CD4-positive, alpha-beta T cell treated with Interleukin-15 for 1 hour (primary cell): ENCODE results near the gene SMIM38.
"Not testable (repeated sequence)": the region's sequence is repeated elsewhere in the genome, so short reads cannot be mapped to it uniquely, and the experiment has no call there.

Source experiments
- DNase-seq: peaks from one replicate; pipeline ENCODE4 v3.0.0-alpha.2; 2020

SMIM38 gene

GRCh38 chr11:69141742-69142141 is 14.0 kb upstream of the SMIM38 start:
- DNase-seq: no peak

GRCh38 chr11:69142895-69143294 is 12.8 kb upstream of the SMIM38 start:
- no peak for DNase-seq

GRCh38 chr11:69144316-69145049 is 11.3 kb upstream of the SMIM38 start:
- no peak for DNase-seq

- DNase-seq: no peak
These were observed 10.7 kb upstream of the SMIM38 start for GRCh38 chr11:69145050-69145380.

DNA sequence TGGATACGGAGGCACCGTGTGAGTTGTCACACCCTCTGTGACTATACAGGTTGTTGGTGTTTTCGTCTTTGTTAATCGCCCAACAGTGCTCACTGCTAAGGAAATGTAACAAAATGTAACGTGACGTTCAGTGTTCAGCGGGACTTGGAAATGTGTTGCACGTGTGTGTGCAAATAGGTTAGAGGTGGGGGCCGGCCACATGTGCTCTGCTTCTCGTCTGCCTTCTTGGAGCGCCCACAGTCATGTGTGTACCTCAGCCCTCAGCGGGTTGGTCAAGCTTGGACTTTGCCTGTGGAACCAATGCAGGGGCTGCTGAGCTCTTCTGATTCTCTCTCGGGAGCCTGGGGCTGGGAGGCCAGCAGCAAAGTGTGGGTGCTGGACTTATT is 7.4 kb upstream of the SMIM38 start:
- DNase-seq: no peak

- DNase-seq: no peak
These were observed 6.9 kb upstream of the SMIM38 start for GRCh38 chr11:69148806-69149205.

DNA sequence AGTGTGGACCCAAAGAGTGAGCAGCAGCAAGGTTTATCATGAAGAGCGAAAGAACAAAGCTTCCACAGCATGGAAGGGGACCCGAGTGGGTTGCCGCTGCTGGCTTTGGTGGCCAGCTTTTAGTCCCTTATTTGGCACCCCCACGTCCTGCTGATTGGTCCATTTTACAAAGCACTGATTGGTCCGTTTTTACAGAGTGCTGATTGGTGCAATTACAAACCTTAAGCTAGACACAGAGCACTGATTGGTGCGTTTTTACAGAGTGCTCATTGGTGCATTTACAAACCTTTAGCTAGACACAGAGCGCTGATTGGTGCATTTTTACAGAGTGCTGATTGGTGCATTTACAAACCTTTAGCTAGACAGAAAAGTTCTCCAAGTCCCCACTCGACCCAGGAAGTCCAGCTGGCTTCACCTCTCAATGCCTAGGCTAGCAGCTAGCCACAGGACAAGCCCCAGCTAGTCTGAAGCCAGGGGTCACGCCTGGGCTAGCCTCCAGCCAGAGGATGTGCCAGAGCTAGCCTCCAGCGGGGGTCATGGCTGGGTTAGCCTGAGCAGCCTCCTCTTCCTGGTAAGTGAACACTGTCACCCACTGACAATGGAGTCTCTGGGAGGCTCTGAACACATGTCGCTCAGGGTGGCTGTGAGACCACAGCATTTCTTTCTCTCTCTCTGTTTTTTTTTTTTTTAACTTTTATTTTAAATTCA is 6.2 kb upstream of the SMIM38 start:
- not testable (repeated sequence) for DNase-seq

- no peak for DNase-seq
These were observed 5.6 kb upstream of the SMIM38 start for GRCh38 chr11:69150175-69150574.

DNA sequence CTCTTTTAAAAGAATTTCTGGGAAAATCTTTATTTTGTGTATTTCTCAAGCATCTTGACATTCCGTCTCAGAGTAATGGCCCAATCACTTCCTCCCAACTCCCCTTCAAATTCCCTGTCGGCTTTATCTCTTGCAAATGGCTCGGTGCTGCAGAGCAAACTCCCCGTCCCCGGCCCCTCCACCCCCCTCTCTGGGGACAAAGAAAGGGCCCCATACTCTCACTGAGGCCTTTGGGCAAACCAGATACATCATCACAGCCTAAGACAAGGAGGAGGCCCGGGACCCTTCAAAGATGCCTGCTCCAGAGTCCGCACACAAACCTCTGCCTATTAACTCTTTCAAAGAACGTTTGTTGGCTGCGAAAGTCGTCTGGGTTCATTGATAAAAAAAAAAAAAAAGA is 3.9 kb upstream of the SMIM38 start:
- DNase-seq: no peak

DNA sequence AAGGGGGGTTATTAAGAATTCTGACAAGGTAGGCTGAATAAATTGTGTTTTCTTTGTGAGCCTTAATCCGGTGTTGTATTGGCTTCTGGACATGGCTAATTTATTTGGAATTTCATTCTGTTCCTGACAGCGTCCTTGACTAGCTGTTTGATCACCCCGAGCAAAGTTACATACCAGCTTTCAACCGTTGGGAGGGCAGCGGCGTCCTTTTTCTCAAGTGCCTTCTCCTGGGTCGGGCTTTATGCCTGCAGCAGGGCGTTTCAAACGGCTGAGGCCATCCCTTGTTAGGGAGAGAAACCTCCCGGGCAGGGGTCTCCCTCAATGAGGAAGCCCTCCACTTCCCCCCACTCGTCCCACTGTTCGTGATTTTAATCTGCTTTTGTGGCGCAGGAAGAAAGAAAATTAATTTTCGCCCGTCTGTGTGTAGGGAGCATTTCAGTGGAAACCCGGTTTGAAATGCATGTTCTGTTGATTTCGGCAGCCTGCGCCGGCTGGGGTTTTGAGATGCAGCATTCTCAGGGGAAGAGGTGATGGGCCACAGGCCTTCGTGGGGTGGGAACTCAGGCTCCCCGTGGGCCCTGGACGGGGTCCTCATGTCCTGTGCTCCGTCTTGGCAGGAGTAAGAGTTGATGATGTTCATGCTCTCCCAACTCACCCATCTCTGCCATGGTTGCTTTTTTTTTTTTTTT is 2.9 kb upstream of the SMIM38 start:
- DNase-seq: no peak

GRCh38 chr11:69153661-69154060 is 2.1 kb upstream of the SMIM38 start:
- no peak for DNase-seq

- no peak for DNase-seq
These were observed 1.4 kb upstream of the SMIM38 start for GRCh38 chr11:69154211-69154913.

GRCh38 chr11:69154938-69155301 is 815 bp upstream of the SMIM38 start:
- DNase-seq: no peak

- no peak for DNase-seq
These were observed 502 bp downstream of the SMIM38 start for GRCh38 chr11:69156235-69156639.

DNA sequence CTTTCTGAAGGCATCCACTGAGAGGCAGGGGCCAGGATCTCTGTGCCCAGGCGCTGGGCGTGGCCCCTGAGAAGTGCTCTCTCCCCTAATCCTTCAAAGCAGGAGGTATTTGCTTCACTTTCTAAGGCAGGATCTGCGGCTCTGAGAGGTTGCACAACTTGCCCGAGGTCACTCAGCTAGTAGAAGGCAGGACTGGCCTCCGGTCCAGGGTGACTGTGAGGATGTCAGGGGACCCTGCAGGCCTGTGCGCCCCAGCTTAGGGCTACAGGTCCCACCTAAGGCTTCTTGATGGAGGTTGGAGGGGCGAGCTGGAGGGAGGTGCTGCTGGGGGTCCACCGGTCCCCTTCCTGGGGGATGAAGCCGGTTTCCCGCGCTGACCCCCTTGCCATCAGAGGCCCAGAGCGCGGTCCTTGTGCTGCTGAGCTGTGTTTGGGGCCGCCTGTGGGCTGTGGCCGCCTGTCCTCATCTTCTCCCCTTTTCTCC is 979 bp downstream of the SMIM38 start:
- DNase-seq: no peak

DNA sequence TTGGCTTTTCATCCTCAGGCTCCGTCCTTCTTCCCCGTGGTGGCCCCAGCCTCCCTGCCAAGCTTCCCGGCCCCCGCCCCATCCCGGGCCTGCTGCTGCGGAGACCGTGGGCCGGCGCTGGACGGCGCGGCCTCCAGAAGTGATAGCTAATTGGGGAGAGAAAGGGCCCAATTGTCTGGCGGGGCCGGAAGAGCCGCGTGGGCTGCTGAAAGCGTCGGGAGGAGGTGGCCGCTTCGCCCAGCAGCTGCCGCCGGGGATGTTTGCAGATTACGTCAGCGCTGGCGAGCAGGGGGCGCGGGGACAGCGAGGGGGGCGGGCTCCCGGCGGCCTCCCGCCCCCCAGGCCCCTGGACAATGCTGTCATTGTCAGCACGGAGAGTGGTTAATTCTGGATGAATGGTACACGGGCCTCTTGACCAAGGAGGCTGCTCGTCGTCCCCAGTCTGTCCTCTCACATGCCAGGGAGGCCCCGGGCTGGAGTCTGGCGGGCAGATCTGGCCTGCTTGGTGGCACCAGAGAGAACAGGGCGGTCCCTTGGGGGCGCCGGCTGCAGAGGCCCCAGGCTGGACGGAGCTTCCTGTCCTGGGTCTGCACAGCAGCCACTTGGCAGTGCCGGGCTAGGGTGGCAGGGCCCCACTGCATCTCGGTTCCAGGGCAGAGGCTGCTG is 1.6 kb downstream of the SMIM38 start:
- no peak for DNase-seq

GRCh38 chr11:69157822-69158231 is 2.1 kb downstream of the SMIM38 start:
- no peak for DNase-seq

DNA sequence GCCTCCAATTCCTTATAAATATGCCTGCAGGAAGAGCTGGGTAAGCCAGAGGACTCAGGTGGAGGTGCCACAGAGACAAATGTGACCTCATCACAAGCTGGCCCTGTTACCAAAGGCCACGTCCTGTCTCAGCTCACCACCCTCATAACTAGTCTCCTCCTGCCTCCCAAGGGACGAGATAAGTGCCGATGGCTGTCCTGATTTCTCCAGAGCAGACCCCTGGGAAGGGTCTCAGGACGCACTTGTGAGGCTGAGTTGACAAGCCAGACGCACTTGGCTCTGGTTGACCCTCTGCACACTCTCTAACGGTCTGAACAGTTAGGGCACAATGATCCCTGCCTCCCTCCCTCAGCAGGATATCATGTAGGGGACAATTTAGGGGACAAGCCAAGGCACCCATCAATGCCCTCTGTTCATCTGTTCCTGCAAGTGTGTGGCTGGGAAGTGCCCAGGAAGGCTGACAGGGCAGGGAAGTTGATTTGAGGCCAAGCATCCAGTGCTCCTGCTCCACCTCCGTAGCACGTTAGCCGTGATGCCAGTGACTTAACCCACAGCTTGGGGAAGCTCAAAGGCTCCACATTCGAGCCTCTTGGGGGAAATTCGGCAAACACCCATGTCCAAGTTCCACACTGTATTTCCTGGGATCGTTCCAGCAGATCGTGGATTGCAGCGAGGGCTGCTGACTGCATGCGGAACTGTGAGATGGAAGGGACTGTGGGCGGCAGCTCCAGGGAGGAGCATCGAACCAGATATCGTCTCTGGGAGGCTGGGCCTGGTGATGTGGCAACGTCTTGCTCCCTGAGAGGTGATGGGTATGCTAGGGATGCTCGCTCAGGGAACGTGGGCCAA is 2.8 kb downstream of the SMIM38 start:
- DNase-seq: no peak

DNA sequence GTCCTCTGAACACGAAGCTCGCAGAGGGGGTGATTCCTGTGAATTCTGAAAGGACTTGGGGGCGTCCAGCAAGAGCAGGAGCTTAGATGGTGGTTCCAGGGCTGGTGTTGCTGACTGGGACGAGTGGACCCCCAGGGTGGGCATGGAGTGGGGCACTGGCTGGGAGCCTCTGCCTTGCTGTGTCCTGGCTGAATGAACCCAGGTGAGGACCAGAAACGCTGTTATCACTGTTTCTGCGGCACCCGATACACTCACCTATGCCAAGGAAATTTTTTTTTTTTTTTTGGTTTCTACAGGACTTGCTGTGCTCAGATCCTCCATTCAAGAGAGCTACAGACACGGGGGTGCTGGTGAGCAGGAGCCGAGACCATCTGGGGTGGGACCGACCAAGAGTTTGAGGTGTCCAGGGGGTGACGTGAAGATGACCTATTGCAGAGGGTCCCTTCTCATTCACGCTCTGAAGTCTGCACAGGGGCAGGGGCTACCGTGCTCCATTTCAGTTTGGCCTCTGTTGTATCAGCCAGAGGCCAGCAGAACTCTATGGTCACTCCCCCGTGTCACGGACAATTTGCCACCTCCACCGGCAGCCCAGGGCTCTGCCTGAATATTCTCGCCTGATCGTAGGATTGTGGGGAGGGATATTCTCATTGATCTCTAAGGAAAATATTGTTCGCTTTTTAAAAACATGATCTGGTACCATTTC is 3.6 kb downstream of the SMIM38 start:
- no peak for DNase-seq

DNA sequence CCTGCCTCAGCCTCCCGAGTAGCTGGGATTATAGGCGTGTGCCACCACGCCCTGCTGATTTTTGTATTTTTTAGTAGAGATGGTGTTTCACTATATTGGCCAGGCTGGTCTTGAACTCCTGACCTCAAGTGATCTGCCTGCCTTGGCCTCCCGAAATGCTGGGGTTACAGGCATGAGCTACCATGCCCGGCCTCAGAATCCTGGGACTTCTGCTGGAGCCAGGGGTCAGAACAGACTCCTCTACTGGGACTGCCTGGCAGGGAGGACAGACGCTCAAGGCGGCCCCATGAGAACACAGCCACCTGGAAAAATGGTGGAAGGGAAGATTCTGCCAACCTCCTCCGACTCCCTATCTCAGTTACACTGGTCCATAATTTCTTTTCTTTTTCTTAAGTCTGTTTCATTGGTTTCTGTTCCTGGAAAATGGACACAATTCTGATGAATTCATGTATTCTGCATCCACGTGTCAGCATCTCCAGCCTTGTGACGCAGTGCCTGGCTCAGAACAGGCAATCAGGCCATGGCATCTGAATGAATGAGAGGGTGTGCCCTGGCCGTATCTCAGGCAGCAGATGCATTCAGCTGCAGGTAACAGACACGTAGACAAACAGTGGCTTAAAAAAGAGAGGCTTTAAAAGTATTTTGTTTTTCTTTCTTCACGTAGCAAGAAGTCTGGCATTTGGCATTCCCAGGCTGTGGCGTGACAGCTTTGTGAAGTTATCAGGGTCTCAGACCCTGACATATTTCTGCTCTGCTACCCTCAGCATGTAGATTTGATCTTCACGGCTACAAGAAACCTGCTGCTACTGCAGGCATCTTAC is 4.8 kb downstream of the SMIM38 start:
- no peak for DNase-seq

DNA sequence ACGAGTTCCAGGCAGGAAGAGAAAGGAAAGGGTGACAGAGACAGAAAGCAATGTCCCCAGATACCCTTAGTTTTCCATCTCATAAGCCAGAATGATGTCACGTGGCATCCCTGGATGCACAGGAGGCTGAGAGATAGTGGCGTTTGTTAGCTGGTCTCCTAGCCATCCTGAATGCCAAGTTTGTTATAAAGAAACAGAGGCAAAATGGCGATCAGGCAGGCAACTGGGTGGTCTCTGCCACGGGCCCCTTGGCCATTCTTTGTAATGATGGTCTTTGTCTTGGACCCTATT is 5.3 kb downstream of the SMIM38 start:
- no peak for DNase-seq
